MCF 10A (cell line): ENCODE results near the gene HS6ST3. TPM values are rescaled to one million over a fixed set of nuclear protein-coding genes. Genes with fewer than 3 reads are reported as not detected.

Source experiments
- BruUV-seq: library from RNA; stranded (reverse); fragments of 400-500 nt; replicated peaks from 2 replicates; lab custom pipeline; 2021; lab: Mats Ljungman, UMichigan
- CTCF ChIA-PET: fragments of 300-600 bp; sonication (Branson Sonifier 250); formaldehyde crosslinking; extraction: SDS; loops from one replicate; lab custom pipeline; 2021; ENCODE audit warnings: antibody characterized with exemption, inconsistent platforms; lab: Yijun Ruan, JAX
- POLR2A ChIA-PET: fragments of 300-600, 350-650 bp; sonication (Branson Sonifier 250); formaldehyde crosslinking; extraction: SDS; loops from one replicate; lab custom pipeline; 2020; ENCODE audit warnings: antibody characterized with exemption, inconsistent platforms; lab: Yijun Ruan, JAX
- DNase-seq: peaks from one replicate; pipeline ENCODE4 v3.0.0-alpha.2; 2018; ENCODE audit not compliant: unreplicated experiment
- H3K27ac Mint-ChIP-seq: one replicate; pipeline ENCODE4 v1.8.0; 2022; ENCODE audit warnings: mild to moderate bottlenecking, low read depth, mixed read lengths; ENCODE audit not compliant: unreplicated experiment
- H3K27me3 Mint-ChIP-seq: one replicate; pipeline ENCODE4 v1.8.0; 2022; ENCODE audit warnings: mixed read lengths; ENCODE audit not compliant: insufficient read depth, unreplicated experiment
- H3K36me3 Mint-ChIP-seq: one replicate; pipeline ENCODE4 v1.8.0; 2022; ENCODE audit warnings: mild to moderate bottlenecking, moderate library complexity, mixed read lengths; ENCODE audit not compliant: insufficient read depth, unreplicated experiment
- H3K4me1 Mint-ChIP-seq: one replicate; pipeline ENCODE4 v1.8.0; 2022; ENCODE audit warnings: mixed read lengths; ENCODE audit not compliant: insufficient read depth, unreplicated experiment
- H3K4me3 Mint-ChIP-seq: one replicate; pipeline ENCODE4 v1.8.0; 2022; ENCODE audit warnings: mild to moderate bottlenecking, moderate library complexity, mixed read lengths; ENCODE audit not compliant: unreplicated experiment
- H3K9me3 Mint-ChIP-seq: one replicate; pipeline ENCODE4 v1.8.0; 2022; ENCODE audit warnings: mixed read lengths; ENCODE audit not compliant: unreplicated experiment
- intact Hi-C: fragments of 100-400 bp; cut with micrococcal nuclease; formaldehyde crosslinking; loops from 2 replicates; pipeline ENCODE4 v1.14.1; 2022
- total RNA-seq: library from RNA; stranded (reverse); gene quantifications from 2 replicates; pipeline ENCODE4 v1.2.3, GENCODE V29; 2022
- TF ChIP-seq, protein P1 (sequence below): fragments of 200-600 bp; IDR thresholded peaks from one replicate; pipeline ENCODE4 v1.8.0; 2022; ENCODE audit warnings: antibody characterized with exemption, mild to moderate bottlenecking; ENCODE audit not compliant: unreplicated experiment

The HS6ST3 gene
- total RNA-seq, 1 experiment from 2014 or later = 0.09 TPM

DNA sequence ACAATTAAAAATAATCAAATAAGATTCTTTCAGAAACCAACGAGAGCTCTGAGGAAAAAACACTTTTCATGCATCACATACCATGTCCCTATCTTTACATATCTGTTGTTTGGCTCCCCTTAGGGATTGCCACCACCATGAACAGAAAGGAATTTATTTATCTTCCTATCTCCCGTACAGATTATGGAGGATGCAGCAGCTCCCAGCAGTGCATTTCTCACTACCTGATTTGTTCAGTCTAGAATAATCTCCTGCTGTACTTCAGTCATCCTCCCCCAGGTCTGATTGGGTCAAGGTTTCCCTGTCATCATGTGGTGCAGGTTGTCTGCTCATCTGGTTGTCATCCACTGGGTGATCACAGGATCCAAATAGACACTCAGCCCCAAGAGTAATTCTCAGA is 453.1 kb downstream of the HS6ST3 start:
- ChIA-PET POLR2A (no interaction called here), CTCF (no interaction called here)
- no peaks in the 10 kb centered on the region for H3K36me3 Mint-ChIP-seq
- H3K4me1 Mint-ChIP-seq = no peaks in the 10 kb centered on the region
- H3K27me3 Mint-ChIP-seq = no peaks in the 10 kb centered on the region
- TF ChIP-seq, protein P1, sequence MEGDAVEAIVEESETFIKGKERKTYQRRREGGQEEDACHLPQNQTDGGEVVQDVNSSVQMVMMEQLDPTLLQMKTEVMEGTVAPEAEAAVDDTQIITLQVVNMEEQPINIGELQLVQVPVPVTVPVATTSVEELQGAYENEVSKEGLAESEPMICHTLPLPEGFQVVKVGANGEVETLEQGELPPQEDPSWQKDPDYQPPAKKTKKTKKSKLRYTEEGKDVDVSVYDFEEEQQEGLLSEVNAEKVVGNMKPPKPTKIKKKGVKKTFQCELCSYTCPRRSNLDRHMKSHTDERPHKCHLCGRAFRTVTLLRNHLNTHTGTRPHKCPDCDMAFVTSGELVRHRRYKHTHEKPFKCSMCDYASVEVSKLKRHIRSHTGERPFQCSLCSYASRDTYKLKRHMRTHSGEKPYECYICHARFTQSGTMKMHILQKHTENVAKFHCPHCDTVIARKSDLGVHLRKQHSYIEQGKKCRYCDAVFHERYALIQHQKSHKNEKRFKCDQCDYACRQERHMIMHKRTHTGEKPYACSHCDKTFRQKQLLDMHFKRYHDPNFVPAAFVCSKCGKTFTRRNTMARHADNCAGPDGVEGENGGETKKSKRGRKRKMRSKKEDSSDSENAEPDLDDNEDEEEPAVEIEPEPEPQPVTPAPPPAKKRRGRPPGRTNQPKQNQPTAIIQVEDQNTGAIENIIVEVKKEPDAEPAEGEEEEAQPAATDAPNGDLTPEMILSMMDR = no peak
- no peak for DNase-seq
- H3K27ac Mint-ChIP-seq = no peak overlapping the region
- no peak overlapping the region for H3K4me3 Mint-ChIP-seq
- no peaks in the 10 kb centered on the region for H3K9me3 Mint-ChIP-seq
- BruUV-seq = no TSS peak
- intact Hi-C loops = no loop called here

DNA sequence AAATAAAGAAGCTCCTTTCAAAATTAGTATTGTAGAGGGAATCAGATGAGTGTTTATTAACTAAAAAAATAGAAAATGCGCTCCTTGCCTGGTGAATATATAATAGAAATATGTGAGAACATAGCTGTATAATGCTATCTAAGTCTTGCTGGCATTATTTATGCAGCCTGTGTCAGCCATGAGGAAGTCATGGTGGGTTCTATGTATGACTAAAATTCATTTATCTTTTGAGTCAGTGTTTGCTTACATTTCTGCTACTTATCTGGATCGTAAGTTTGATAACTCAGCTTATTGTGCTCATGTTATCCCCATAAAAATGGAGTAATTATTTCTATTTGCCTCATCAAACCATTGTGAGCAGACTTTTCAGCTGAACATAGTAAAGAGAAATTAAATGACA is 455.1 kb downstream of the HS6ST3 start:
- Mint-ChIP-seq H3K36me3 (no peaks in the 10 kb centered on the region), H3K4me3 (no peak overlapping the region), H3K9me3 (no peaks in the 10 kb centered on the region), H3K27me3 (no peaks in the 10 kb centered on the region), H3K27ac (no peak overlapping the region), H3K4me1 (no peaks in the 10 kb centered on the region)
- intact Hi-C loops = no loop called here
- CTCF ChIA-PET = interaction anchor here (0.6 to 0.7 kb wide), 2 partner anchors 29 to 478 kb away, joined by 3 read pairs; no protein-coding TSS in a partner anchor
- POLR2A ChIA-PET = no interaction called here
- TF ChIP-seq, protein P1 = no peak
- no TSS peak for BruUV-seq
- DNase-seq = no peak

DNA sequence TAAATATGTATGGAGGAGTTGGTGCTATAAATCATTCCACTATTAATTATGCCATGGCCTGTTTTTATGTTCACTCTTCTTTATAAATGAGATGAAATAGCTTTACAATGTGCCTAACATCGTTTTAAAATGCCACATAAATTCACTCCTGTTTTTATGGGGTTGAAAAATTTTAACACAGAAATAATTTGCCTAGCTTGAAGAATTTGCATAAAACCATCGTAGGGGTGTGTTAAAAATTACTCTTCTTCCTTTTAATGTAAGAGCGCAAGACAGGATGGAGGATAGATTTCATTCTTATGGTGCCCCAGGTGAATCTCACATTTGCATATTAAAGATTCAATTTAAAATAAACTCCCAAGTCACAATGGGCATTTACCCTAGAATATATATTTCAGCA is 456.6 kb downstream of the HS6ST3 start:
- Mint-ChIP-seq H3K9me3 (no peaks in the 10 kb centered on the region), H3K36me3 (no peaks in the 10 kb centered on the region), H3K4me3 (no peak overlapping the region), H3K27me3 (no peaks in the 10 kb centered on the region), H3K4me1 (no peaks in the 10 kb centered on the region), H3K27ac (no peak overlapping the region)
- TF ChIP-seq, protein P1 = no peak
- no TSS peak for BruUV-seq
- DNase-seq = no peak
- ChIA-PET CTCF (interaction anchor here (0.6 kb wide), 2 partner anchors 525 to 530 kb away, joined by 3 read pairs; no protein-coding TSS in a partner anchor), POLR2A (no interaction called here)
- intact Hi-C loops = no loop called here

DNA sequence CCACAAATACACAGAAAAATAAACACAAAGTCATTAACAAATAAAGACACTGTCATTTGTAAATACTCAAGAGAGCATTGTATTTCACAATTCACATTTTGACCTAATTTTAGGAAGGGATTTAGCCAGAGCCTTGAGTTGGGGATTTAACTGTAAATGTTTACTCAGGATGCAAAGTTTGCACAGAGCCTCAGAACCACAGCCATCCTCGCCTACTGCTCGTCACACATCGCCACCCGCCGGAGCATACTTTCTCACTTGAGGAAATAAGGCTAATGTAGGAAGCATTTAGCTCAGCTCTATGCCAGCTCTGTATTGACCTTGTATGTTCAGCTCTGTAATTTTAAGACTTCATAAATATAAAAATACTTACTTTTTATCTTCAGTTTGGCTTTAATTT is 461.6 kb downstream of the HS6ST3 start:
- no TSS peak for BruUV-seq
- Mint-ChIP-seq H3K27ac (no peak overlapping the region), H3K9me3 (no peaks in the 10 kb centered on the region), H3K36me3 (no peaks in the 10 kb centered on the region), H3K4me3 (no peak overlapping the region), H3K27me3 (no peaks in the 10 kb centered on the region), H3K4me1 (no peaks in the 10 kb centered on the region)
- intact Hi-C loops = no loop called here
- CTCF ChIA-PET = interaction anchor here (0.5 kb wide), 1 partner anchor 410 kb away, joined by 5 read pairs; no protein-coding TSS in a partner anchor
- TF ChIP-seq, protein P1 = no peak
- DNase-seq = no peak
- POLR2A ChIA-PET = interaction anchor here (0.7 kb wide), 1 partner anchor 206 kb away, joined by 4 read pairs; no protein-coding TSS in a partner anchor
